Measurements from ENCODE around the gene S100A9.

Gene S100A9

DNA sequence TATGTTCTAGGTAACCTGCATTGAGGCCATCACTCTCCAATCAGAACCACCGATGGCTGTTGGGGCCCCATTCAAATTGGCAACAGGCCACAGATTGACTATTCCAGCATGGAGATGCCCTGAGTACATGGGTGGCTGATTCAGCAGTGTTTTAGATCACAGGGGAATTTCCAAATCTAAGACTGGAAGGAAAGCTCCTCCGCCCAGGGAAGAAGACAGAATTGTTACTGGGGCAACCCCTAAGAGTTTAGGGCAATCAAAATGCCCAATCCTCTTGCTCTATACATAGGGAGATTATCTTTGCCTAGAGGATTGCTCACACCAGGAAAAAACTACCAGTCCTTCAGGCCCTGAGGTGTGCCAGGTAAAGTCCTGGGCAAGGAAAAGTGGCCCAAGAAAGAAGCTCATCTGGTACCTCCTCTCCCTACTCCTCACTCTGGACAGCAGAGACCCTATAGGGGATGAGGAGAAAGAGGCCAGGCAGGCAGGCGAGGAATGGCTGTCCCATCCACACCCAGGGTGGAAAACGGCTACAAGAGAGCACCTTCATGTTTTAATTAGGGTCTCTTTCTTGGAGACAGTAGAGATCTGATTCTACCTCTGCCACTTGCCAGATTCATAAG is 27.4 kb downstream of the S100A9 start:
- DNase-seq (ENCODE audit: low read depth), result no peak
- H3K4me3 ChIP-seq (ENCODE audit: low read depth, low read length), result no peak overlapping the region
- TF ChIP-seq CTCF (IDR thresholded peaks at IDR 0.05; ENCODE audit: control insufficient read depth, extremely low read depth, insufficient read depth), result no peak

DNA sequence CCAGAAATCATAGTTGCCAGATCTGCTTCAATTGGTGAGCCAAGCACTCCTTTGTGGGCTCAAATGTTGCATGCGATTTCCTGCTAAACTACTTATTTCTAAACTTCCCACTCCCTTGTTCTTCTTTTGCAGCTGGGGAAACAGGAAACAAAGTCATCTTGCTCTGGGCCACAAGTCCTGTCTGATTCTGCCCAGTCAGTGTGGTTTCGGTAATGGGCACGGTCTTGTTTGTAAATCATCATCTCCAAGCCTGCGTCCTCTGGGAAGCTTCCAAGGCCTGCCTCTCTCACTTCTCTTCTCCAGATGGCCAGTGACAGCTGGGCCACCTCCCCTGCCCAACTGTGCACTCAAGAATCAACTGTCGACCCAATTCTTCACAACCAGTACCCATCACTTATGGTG is 28.8 kb downstream of the S100A9 start:
- no peak overlapping the region for H3K4me3 ChIP-seq (ENCODE audit: low read depth, low read length)
- no peak for DNase-seq (ENCODE audit: low read depth)
- no peak for TF ChIP-seq CTCF (IDR thresholded peaks at IDR 0.05; ENCODE audit: control insufficient read depth, extremely low read depth, insufficient read depth)

DNA sequence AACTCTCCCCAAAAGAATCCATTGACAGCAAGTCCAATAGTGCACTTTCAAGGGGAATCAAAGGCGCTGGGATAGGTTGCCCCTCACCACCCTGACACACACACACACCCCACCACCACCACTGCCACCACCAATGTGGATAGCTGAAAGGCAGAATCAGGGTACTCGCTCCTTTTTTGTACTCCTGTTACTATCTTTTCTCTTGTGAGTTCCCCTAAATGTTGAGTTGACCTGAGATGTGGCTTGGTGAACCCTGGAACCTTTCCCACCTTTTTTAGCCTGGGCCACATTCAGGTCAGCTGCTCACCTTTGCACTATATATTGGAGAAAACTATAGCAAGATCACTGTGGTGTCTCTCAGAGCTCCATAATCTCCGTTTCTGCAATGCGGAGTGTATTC is 29.3 kb downstream of the S100A9 start:
- TF ChIP-seq CTCF (IDR thresholded peaks at IDR 0.05; ENCODE audit: control insufficient read depth, extremely low read depth, insufficient read depth), result no peak
- no peak for DNase-seq (ENCODE audit: low read depth)
- H3K4me3 ChIP-seq (ENCODE audit: low read depth, low read length), result no peak overlapping the region

DNA sequence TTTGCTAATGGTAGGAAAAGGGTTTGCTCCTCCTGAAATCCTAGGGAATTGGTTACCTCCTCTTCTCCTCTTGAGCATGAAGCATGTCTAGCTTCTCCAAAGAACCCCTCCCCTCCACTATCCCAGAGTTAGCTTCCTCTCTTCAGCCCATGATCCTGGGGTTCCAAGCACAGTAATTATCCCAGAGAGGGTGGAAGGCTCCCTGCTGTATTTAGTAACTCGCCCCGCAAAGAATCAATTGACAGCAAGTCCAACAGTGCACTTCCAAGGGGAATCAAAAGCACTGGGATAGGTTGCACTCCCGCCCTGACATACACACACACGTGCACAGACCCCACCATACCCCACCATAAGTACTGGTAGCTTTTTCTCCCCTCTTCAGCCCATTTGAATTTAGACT is 30.1 kb downstream of the S100A9 start:
- no peak for DNase-seq (ENCODE audit: low read depth)
- no peak for TF ChIP-seq CTCF (IDR thresholded peaks at IDR 0.05; ENCODE audit: control insufficient read depth, extremely low read depth, insufficient read depth)
- no peak overlapping the region for H3K4me3 ChIP-seq (ENCODE audit: low read depth, low read length)

DNA sequence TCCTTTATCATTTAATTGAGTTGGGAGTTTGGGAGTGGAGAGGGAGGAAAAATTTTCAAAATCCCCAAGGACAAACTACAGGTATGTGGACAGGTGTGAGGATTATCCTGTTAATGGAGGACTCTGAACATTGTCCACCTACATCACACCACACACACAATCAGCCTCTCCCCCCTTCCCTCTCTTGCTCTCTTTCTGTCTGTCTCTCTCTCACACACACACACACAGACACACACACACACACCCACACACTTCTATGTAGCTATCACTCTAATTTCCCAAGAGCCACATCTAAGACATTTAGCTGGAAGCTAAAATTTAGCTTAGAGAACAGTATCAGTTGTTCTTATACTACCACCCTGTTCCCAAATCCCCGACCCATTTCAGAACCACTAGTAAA is 31.7 kb downstream of the S100A9 start:
- no peak for TF ChIP-seq CTCF (IDR thresholded peaks at IDR 0.05; ENCODE audit: control insufficient read depth, extremely low read depth, insufficient read depth)
- no peak overlapping the region for H3K4me3 ChIP-seq (ENCODE audit: low read depth, low read length)
- no peak for DNase-seq (ENCODE audit: low read depth)

- no peak overlapping the region for H3K4me3 ChIP-seq (ENCODE audit: low read depth, low read length)
Observed at GRCh38 chr1:153389973-153390879, 32.6 kb downstream of the S100A9 start.

More at GRCh38 chr1:153389973-153390879, 32.6 kb downstream of the S100A9 start:
- TF ChIP-seq CTCF (IDR thresholded peaks at IDR 0.05; ENCODE audit: control insufficient read depth, extremely low read depth, insufficient read depth), result no peak
- DNase-seq (ENCODE audit: low read depth), result no peak

Data from LNCaP clone FGC (cell line).